H1 (cell line): Measurements from ENCODE around the gene RBMS1. TPM values are rescaled to one million over a fixed set of nuclear protein-coding genes. Genes with fewer than 3 reads are reported as not detected.

Experiments
- CTCF ChIA-PET: fragments of 300-600 bp; sonication (Branson Sonifier 250); formaldehyde crosslinking; loops from one replicate; lab custom pipeline; 2021; ENCODE audit not compliant: partially characterized antibody; lab: Charles Lee
- POLR2A ChIA-PET: fragments of 300-600 bp; sonication (Branson Sonifier 250); formaldehyde crosslinking; loops from one replicate; lab custom pipeline; 2021; ENCODE audit warnings: inconsistent platforms; ENCODE audit not compliant: partially characterized antibody; lab: Charles Lee
- DNase-seq, 2 experiments: peaks; one replicate each; pipeline versions ENCODE4 v3.0.0 to v3.0.0-alpha.2; 2010 to 2022; ENCODE audit warnings: low spot score in 2 of 2, low read depth in 1 of 2, mixed read lengths in 1 of 2
- FAIRE-seq: peaks from 2 replicates; lab custom pipeline; 2011; peaks lifted over from hg19 to GRCh38; lab: Jason Lieb, UNC
- H2AFZ ChIP-seq: 2 replicates; pipeline ENCODE4 v1.8.1; 2012; ENCODE audit warnings: low read length, inconsistent platforms
- H2AK5ac ChIP-seq: 2 replicates; pipeline ENCODE4 v1.6.1; 2013; ENCODE audit warnings: low read depth, low read length
- H2BK120ac ChIP-seq: replicated peaks from 2 replicates; pipeline ENCODE3; 2013; ENCODE audit warnings: low read depth, low read length, inconsistent platforms
- H2BK12ac ChIP-seq: 2 replicates; pipeline ENCODE4 v1.6.1; 2013; ENCODE audit warnings: low read depth, low read length
- H2BK15ac ChIP-seq: 2 replicates; pipeline ENCODE4 v1.6.1; 2013; ENCODE audit warnings: low read length
- H2BK20ac ChIP-seq: 2 replicates; pipeline ENCODE4 v1.6.1; 2013; ENCODE audit warnings: low read length
- H2BK5ac ChIP-seq: 2 replicates; pipeline ENCODE4 v1.6.1; 2013; ENCODE audit warnings: low read depth, low read length
- H3K14ac ChIP-seq: 2 replicates; pipeline ENCODE4 v1.6.1; 2013; ENCODE audit warnings: inconsistent platforms; ENCODE audit not compliant: insufficient read length
- H3K18ac ChIP-seq: 2 replicates; pipeline ENCODE4 v1.6.1; 2013; ENCODE audit warnings: low read length; ENCODE audit errors: extremely low read depth
- H3K23ac ChIP-seq: 2 replicates; pipeline ENCODE4 v1.6.1; 2013; ENCODE audit warnings: inconsistent platforms; ENCODE audit not compliant: insufficient read length
- H3K23me2 ChIP-seq: 2 replicates; pipeline ENCODE4 v1.6.1; 2013; ENCODE audit warnings: low read depth, low read length
- H3K27ac ChIP-seq: 2 replicates; pipeline ENCODE4 v1.6.1; 2011; ENCODE audit warnings: low read depth, low read length, inconsistent platforms
- H3K27me3 ChIP-seq, 4 experiments: replicated peaks in 1 of 4; 1 replicate in 1 of 4; 2 replicates in 3 of 4; pipeline versions ENCODE4 v1.6.1 to v1.8.1; 2011 to 2013; ENCODE audit warnings: low read length in 3 of 4, mild to moderate bottlenecking in 3 of 4, inconsistent platforms in 2 of 4, mixed read lengths in 2 of 4, moderate library complexity in 1 of 4; ENCODE audit not compliant: control insufficient read depth in 3 of 4, insufficient read depth in 3 of 4; ENCODE audit errors: extremely low read depth in 1 of 4
- H3K36me3 ChIP-seq, 4 experiments: 2 replicates each; pipeline versions ENCODE4 v1.6.1 to v1.8.1; 2011 to 2013; ENCODE audit warnings: mild to moderate bottlenecking in 4 of 4, low read length in 3 of 4, moderate library complexity in 2 of 4, control low read depth in 1 of 4, inconsistent platforms in 1 of 4; ENCODE audit not compliant: insufficient read depth in 4 of 4, control insufficient read depth in 2 of 4
- H3K4ac ChIP-seq: replicated peaks from 2 replicates; pipeline ENCODE3; 2013; ENCODE audit warnings: low read length, low read depth, mixed read lengths, inconsistent platforms; ENCODE audit not compliant: insufficient read length
- H3K4me1 ChIP-seq, 4 experiments: replicated peaks in 1 of 4; 1 replicate in 1 of 4; 2 replicates in 3 of 4; pipeline versions ENCODE4 v1.6.1 to v1.8.1; 2011 to 2013; ENCODE audit warnings: low read length in 3 of 4, inconsistent platforms in 2 of 4, mixed read lengths in 1 of 4; ENCODE audit not compliant: insufficient read depth in 4 of 4, control insufficient read depth in 3 of 4
- H3K4me2 ChIP-seq, 2 experiments: 2 replicates each; pipeline versions ENCODE4 v1.6.1 to v1.8.1; 2011 to 2013; ENCODE audit warnings: low read depth in 2 of 2, low read length in 2 of 2, control low read depth in 1 of 2, inconsistent platforms in 1 of 2, mild to moderate bottlenecking in 1 of 2; ENCODE audit not compliant: insufficient read depth in 1 of 2
- H3K4me3 ChIP-seq, 4 experiments: fragments of 200-600, 300-600 bp in 1 of 4; sonication (generic), shearing (Covaris generic), sonication (Bioruptor Twin) in 1 of 4; 2 replicates each; pipeline versions ENCODE4 v1.5.1 to v1.8.1; 2011 to 2016; ENCODE audit warnings: low read length in 4 of 4, low read depth in 3 of 4, control low read depth in 2 of 4, inconsistent platforms in 2 of 4, mild to moderate bottlenecking in 2 of 4, mixed read lengths in 1 of 4, moderate library complexity in 1 of 4; ENCODE audit not compliant: insufficient read depth in 2 of 4; ENCODE audit errors: extremely low read depth in 1 of 4
- H3K56ac ChIP-seq: replicated peaks from 2 replicates; pipeline ENCODE3; 2013; ENCODE audit warnings: low read depth, mild to moderate bottlenecking, mixed read lengths, low read length, inconsistent platforms; ENCODE audit not compliant: insufficient read length
- H3K79me1 ChIP-seq: 2 replicates; pipeline ENCODE4 v1.6.1; 2013; ENCODE audit warnings: low read depth, low read length, control low read depth
- H3K79me2 ChIP-seq, 2 experiments: 2 replicates each; pipeline versions ENCODE4 v1.6.1 to v1.8.1; 2012 to 2013; ENCODE audit warnings: low read length in 2 of 2, mild to moderate bottlenecking in 2 of 2, inconsistent platforms in 1 of 2; ENCODE audit not compliant: insufficient read depth in 2 of 2, control insufficient read depth in 1 of 2
- H3K9ac ChIP-seq, 4 experiments: replicated peaks in 1 of 4; 1 replicate in 1 of 4; 2 replicates in 3 of 4; pipeline versions ENCODE4 v1.6.1 to v1.8.1; 2011 to 2013; ENCODE audit warnings: low read depth in 3 of 4, low read length in 3 of 4, control low read depth in 2 of 4, mild to moderate bottlenecking in 2 of 4, moderate library complexity in 2 of 4, inconsistent platforms in 1 of 4; ENCODE audit errors: extremely low read depth in 1 of 4
- H3K9me3 ChIP-seq, 2 experiments: 2 replicates each; pipeline versions ENCODE4 v1.6.1 to v1.8.1; 2012 to 2013; ENCODE audit warnings: mild to moderate bottlenecking in 2 of 2, moderate library complexity in 2 of 2, control low read depth in 1 of 2, inconsistent platforms in 1 of 2, low read depth in 1 of 2, low read length in 1 of 2, mixed read lengths in 1 of 2; ENCODE audit not compliant: insufficient read depth in 2 of 2
- H4K20me1 ChIP-seq, 2 experiments: replicated peaks in 1 of 2; 2 replicates each; pipeline versions ENCODE3 to v1.8.1; 2011 to 2013; ENCODE audit warnings: inconsistent platforms in 2 of 2, low read length in 2 of 2, mild to moderate bottlenecking in 1 of 2; ENCODE audit not compliant: insufficient read depth in 2 of 2, control insufficient read depth in 1 of 2
- H4K5ac ChIP-seq: 2 replicates; pipeline ENCODE4 v1.6.1; 2013; ENCODE audit warnings: low read length, low read depth, mixed read lengths, inconsistent platforms; ENCODE audit not compliant: insufficient read length
- H4K8ac ChIP-seq: 2 replicates; pipeline ENCODE4 v1.8.0; 2013; ENCODE audit warnings: mild to moderate bottlenecking, moderate library complexity, low read length, inconsistent platforms; ENCODE audit not compliant: insufficient read depth; ENCODE audit errors: extremely low read depth
- H4K91ac ChIP-seq: replicated peaks from 2 replicates; pipeline ENCODE3; 2013; ENCODE audit warnings: low read length, mixed read lengths, inconsistent platforms; ENCODE audit not compliant: insufficient read length
- ASH2L ChIP-seq: fragments of 200-600, 300-600 bp; sonication (generic); IDR thresholded peaks from one replicate; pipeline ENCODE4 v1.7.1; 2017; ENCODE audit warnings: low read length
- GABPA ChIP-seq: IDR thresholded peaks from 2 replicates; pipeline ENCODE4 v1.6.1; 2011; ENCODE audit warnings: mild to moderate bottlenecking, low read length, moderate library complexity, borderline replicate concordance; ENCODE audit not compliant: insufficient read depth
- POLR2AphosphoS5 ChIP-seq: IDR thresholded peaks from 2 replicates; pipeline ENCODE4 v1.6.1; 2011; ENCODE audit warnings: low read depth, low read length
- RBBP5 ChIP-seq: IDR thresholded peaks from 2 replicates; pipeline ENCODE4 v1.7.1; 2012; ENCODE audit warnings: low read depth, mild to moderate bottlenecking, inconsistent platforms, low read length, moderate library complexity, borderline replicate concordance
- SIN3A ChIP-seq, 2 experiments: IDR thresholded peaks in 1 of 2; conservative IDR thresholded peaks in 1 of 2; 2 replicates each; pipeline ENCODE4 v1.6.1; 2011 to 2012; ENCODE audit warnings: low read length in 2 of 2, improper control_type of control experiment in 1 of 2, low read depth in 1 of 2, mild to moderate bottlenecking in 1 of 2
- SP2 ChIP-seq: IDR thresholded peaks from 2 replicates; pipeline ENCODE4 v1.6.1; 2012; ENCODE audit warnings: mild to moderate bottlenecking, low read length, inconsistent platforms
- WGBS, 2 experiments: shearing (Covaris generic) in 1 of 2; methylation state at CpG; one replicate each; pipeline versions ENCODE4 v1.1.6 to v1.1.7; 2013 to 2015; ENCODE audit warnings: low lambda C conversion rate in 2 of 2, mixed read lengths in 2 of 2, inconsistent platforms in 1 of 2, low coverage in 1 of 2, missing lambda C conversion rate in 1 of 2; ENCODE audit not compliant: insufficient replicate concordance in 2 of 2, insufficient coverage in 1 of 2, insufficient read length in 1 of 2; ENCODE audit errors: extremely low coverage in 1 of 2, missing lambda C conversion rate in 1 of 2; 5-methylcytosine and 5-hydroxymethylcytosine counted together
- polyA plus RNA-seq, 7 experiments: library from polyadenylated mRNA; depleted of rRNA in 3 of 7; stranded (reverse) in 5 of 7; unstranded in 2 of 7; fragments of >200 nt in 5 of 7; fragments of 200-250 nt in 2 of 7; gene quantifications; 1 replicate in 5 of 7; 2 replicates in 1 of 7; 4 replicates in 1 of 7; pipeline versions ENCODE4 v1.2.1 to v1.2.3, GENCODE V29; 2011 to 2013; ENCODE audit warnings: missing spikeins in 2 of 7, mixed read lengths in 2 of 7
- total RNA-seq: library from RNA; stranded (reverse); fragmentation: NEBNext Ultra II Directional; extraction: Animal tissue kit (Norgen Biotek cat#: 25700); gene quantifications from 2 replicates; pipeline ENCODE4 v1.2.1, GENCODE V29; 2021

Gene RBMS1
- total and polyA plus RNA-seq, 2 of the 8 experiments (the other 6 are each of a cell fraction or from before 2014, with no cell fraction given), result 53.7 to 60.0 TPM

GRCh38 chr2:160408173-160408958, 85.2 kb downstream of the RBMS1 start:
- H3K27me3 ChIP-seq, result peaks cover 3 to 19% (median 10%) of the 10 kb centered on the region in 4 experiments; a peak in 6 of 7 replicates
- H2BK5ac ChIP-seq, result no peak overlapping the region
- H3K23ac ChIP-seq, result no peak overlapping the region
- no peak overlapping the region; the same call in 1 of the 2 replicates for H4K8ac ChIP-seq
- peaks cover 15 to 23% of the 10 kb centered on the region in 2 experiments for H4K20me1 ChIP-seq
- ChIA-PET POLR2A (interaction anchor here (0.7 to 3.5 kb wide), 14 partner anchors 8 to 86 kb away, joined by 3 to 13 read pairs (median 4); partner anchors contain the start of gene RBMS1), CTCF (interaction anchor here (0.6 to 1.7 kb wide), 5 partner anchors 21 to 502 kb away, joined by 3 to 4 read pairs (median 3); no protein-coding TSS in a partner anchor)
- H2BK120ac ChIP-seq, result no peak overlapping the region
- peak overlapping the region; percentile 69 to 81 (median 70) for H3K4me3 ChIP-seq
- DNase-seq (peak in 1 of 2 experiments; percentile 70), FAIRE-seq (peak; percentile 60)
- H3K23me2 ChIP-seq, result peaks cover 14% of the 10 kb centered on the region
- H2BK15ac ChIP-seq, result no peak overlapping the region
- H3K56ac ChIP-seq, result no peak overlapping the region
- H3K9me3 ChIP-seq, result no peaks in the 10 kb centered on the region
- peak overlapping the region; percentile 87 to 97 for H3K4me2 ChIP-seq
- H4K5ac ChIP-seq, result no peak overlapping the region
- H4K91ac ChIP-seq, result peak overlapping the region; percentile 3
- peak overlapping the region; percentile 63; the same call in 1 of the 2 replicates for H3K18ac ChIP-seq
- 0 out of 2 replicates have a peak overlapping the region, but pooled peaks have one; percentile 18 for H2AFZ ChIP-seq
- no peak overlapping the region for H2BK20ac ChIP-seq
- peaks cover 0 to 29% of the 10 kb centered on the region in 2 experiments; a peak in 3 of 4 replicates for H3K79me2 ChIP-seq
- H3K79me1 ChIP-seq, result peaks cover 3% of the 10 kb centered on the region; the same call in 1 of the 2 replicates
- H3K4me1 ChIP-seq, result peaks cover 4 to 17% (median 13%) of the 10 kb centered on the region in 4 experiments; a peak in 6 of 7 replicates
- 2% methylated on average over 34 of the region's 34 CpGs; no CpG with 5 or more reads in 1 of the 2 experiments for WGBS, 2 experiments
- H3K36me3 ChIP-seq, result no peaks in the 10 kb centered on the region
- H3K14ac ChIP-seq, result no peak overlapping the region
- H3K4ac ChIP-seq, result no peak overlapping the region
- peak overlapping the region; percentile 85; the same call in 1 of the 2 replicates for H2BK12ac ChIP-seq
- no peak overlapping the region for H2AK5ac ChIP-seq
- H3K27ac ChIP-seq, result no peak overlapping the region
- peak overlapping the region in 3 of 4 experiments; percentile 45 to 79 (median 62); a peak in 6 of 7 replicates for H3K9ac ChIP-seq
- TF ChIP-seq SIN3A (conservative IDR thresholded peaks at IDR 0.05 in 1 of 2, IDR thresholded peaks at IDR 0.05 in 1 of 2; ENCODE audit: low read depth in 1 of 2, low read length in 2 of 2) (0 out of 4 replicates have a peak, but pooled peaks of 1 of the 2 experiments have one; percentile 9), POLR2AphosphoS5 (peak; percentile 15; the same call in 1 of the 2 replicates), GABPA (no peak), ASH2L (peak; percentile 91), SP2 (no peak), RBBP5 (peak; percentile 80; the same call in 1 of the 2 replicates)
